Aorta (tissue), 5 donors: ENCODE results near the gene ZNF574. TPM values are rescaled to one million over a fixed set of nuclear protein-coding genes. Genes with fewer than 3 reads are reported as not detected.

Source experiments
- ATAC-seq: fragments of 200-7000 bp; cut with Tn5 transposase; one replicate; pipeline ENCODE4 v1.9.1; 2022; ENCODE audit warnings: moderate library complexity; ENCODE audit not compliant: low FRiP score
- DNase-seq, 2 donors: peaks; one replicate each; pipeline ENCODE4 v3.0.0-alpha.2; 2020
- H3K27ac ChIP-seq, 2 donors: one replicate each; pipeline ENCODE4 v1.5.1; 2013; ENCODE audit warnings: low read length in 2 of 2, mild to moderate bottlenecking in 2 of 2, moderate library complexity in 2 of 2, control low read depth in 1 of 2, inconsistent platforms in 1 of 2, low read depth in 1 of 2
- H3K27me3 ChIP-seq, 2 donors: one replicate each; pipeline ENCODE4 v1.6.1; 2013; ENCODE audit warnings: control low read depth in 1 of 2, low read length in 1 of 2, mild to moderate bottlenecking in 1 of 2, moderate library complexity in 1 of 2; ENCODE audit not compliant: insufficient read depth in 2 of 2, control insufficient read depth in 1 of 2
- H3K36me3 ChIP-seq, 2 donors: one replicate each; pipeline ENCODE4 v1.6.1; 2013; ENCODE audit warnings: control low read depth in 1 of 2, low read length in 1 of 2, mild to moderate bottlenecking in 1 of 2; ENCODE audit not compliant: insufficient read depth in 2 of 2, control insufficient read depth in 1 of 2
- H3K4me1 ChIP-seq, 2 donors: one replicate each; pipeline ENCODE4 v1.6.1; 2013; ENCODE audit warnings: low read length in 2 of 2, control low read depth in 1 of 2, mild to moderate bottlenecking in 1 of 2, moderate library complexity in 1 of 2; ENCODE audit not compliant: insufficient read depth in 2 of 2, control insufficient read depth in 1 of 2
- H3K4me3 ChIP-seq, 2 donors: one replicate each; pipeline ENCODE4 v1.5.1; 2013; ENCODE audit warnings: low read length in 2 of 2, control low read depth in 1 of 2, mild to moderate bottlenecking in 1 of 2
- H3K9me3 ChIP-seq: one replicate; pipeline ENCODE4 v1.6.1; 2013; ENCODE audit warnings: mild to moderate bottlenecking, low read length; ENCODE audit not compliant: control insufficient read depth
- WGBS, 2 donors: extraction: QIAGEN DNeasy Blood & Tissue Kit; methylation state at CpG; one replicate each; pipeline ENCODE4 v1.1.7; 2013; 5-methylcytosine and 5-hydroxymethylcytosine counted together
- intact Hi-C, 2 donors: fragments of 100-400 bp; cut with DNase I; formaldehyde crosslinking; loops; one replicate each; pipeline versions ENCODE4 v1.14.2 to v1.15.0; 2022
- polyA plus RNA-seq, 2 donors: library from polyadenylated mRNA; stranded (reverse); fragments of 200-250 nt; gene quantifications; one replicate each; pipeline ENCODE4 v1.2.3, GENCODE V29; 2013
- total RNA-seq, 2 donors: library from RNA; stranded (reverse); fragmentation: NEBNext Ultra II Directional; extraction: Animal tissue kit (Norgen Biotek cat#: 25700); gene quantifications; one replicate each; pipeline ENCODE4 v1.2.1, GENCODE V29; 2021
- donor health status: healthy with polysubstance abuse.
- donor health status: Bipolar disorder and iron deficiency.
- donor health status: DM: no; HTN: no; CAD: no.
- donor health status: DM: no; HTN: no; CAD: no.
- donor health status: DM: yes; HTN: yes; CAD: no.

ZNF574 gene
- total and polyA plus RNA-seq, 4 donors: 2.4 to 10.3 (median 7.9) TPM

DNA sequence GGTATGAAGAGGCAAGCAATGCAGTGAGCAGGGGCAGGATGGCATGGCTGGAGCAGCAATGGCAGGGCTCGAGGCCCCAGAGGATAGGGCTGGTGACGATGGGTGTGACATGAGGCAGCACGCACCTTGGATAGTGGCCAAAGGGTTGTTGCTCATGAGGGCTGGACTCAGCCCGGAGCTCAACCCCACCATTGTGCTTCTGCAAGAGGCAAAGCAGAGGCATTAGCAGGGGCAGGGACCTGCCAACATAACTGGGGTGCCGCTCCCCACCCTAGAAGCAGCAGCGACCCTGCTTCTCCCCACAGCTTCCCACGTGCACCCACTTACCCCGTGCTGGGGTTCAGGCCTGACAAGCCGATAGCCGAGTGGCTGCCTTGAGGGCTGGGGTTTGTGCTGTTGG lies 15.8 kb downstream of the ZNF574 start:
- no peak for ATAC-seq

DNA sequence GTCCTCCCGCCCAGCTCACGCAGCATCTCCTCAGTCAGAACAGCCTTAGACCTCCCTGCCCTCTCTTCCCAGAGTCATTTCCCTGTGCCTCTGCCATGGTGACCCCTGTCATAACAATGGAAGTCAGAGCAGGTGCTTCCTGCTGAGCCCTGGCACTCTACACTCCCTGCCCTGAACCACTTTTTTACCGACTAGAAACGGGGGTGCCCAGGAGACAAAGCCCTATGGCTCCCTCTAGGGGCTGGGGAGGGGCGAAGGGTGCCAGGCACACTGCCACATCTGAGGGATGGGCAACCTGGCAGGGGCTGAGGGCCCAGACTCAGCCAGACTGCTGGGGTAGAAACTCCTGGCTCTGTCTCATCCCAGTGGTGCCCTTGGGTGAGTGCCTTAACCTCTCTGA lies 16.4 kb downstream of the ZNF574 start:
- H3K36me3 ChIP-seq: no peaks in the 10 kb centered on the region
- no peaks in the 10 kb centered on the region for H3K9me3 ChIP-seq
- intact Hi-C loops: no loop called here
- ATAC-seq (no peak), DNase-seq (no peak)
- no peak overlapping the region for H3K27ac ChIP-seq
- no peaks in the 10 kb centered on the region for H3K4me1 ChIP-seq
- H3K27me3 ChIP-seq: no peaks in the 10 kb centered on the region
- H3K4me3 ChIP-seq: no peak overlapping the region
- WGBS, 2 donors: 45 to 52% methylated on average over 5 of the region's 5 CpGs

More for the DNA sequence above, 15.8 kb downstream of the ZNF574 start:
- no peaks in the 10 kb centered on the region for H3K4me1 ChIP-seq
- H3K27ac ChIP-seq: no peak overlapping the region
- intact Hi-C loops: no loop called here
- no peak overlapping the region for H3K4me3 ChIP-seq
- H3K27me3 ChIP-seq: no peaks in the 10 kb centered on the region
- H3K9me3 ChIP-seq: no peaks in the 10 kb centered on the region
- 47 to 51% methylated on average over 10 of the region's 10 CpGs for WGBS, 2 donors
- DNase-seq: no peak
- no peaks in the 10 kb centered on the region for H3K36me3 ChIP-seq

DNA sequence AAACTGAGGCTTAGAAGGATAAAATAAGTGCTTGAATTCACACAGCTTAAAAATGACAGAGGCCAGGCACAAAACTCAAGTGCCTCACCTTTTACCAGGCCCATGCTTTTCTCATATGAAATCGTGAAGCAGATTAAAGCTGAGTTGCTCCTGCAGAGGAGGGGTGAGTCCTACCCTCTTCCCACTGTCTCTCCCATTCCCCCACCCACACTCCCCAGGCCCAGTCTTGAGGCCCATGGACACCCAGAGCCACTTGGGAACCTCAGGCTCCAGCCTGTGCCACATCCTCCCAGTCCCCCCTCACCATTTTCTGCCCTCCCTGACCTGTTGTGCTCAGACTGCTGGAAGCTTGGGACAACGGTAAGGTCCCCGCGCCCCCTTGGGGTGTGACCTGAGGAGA lies 17.5 kb downstream of the ZNF574 start:
- no peaks in the 10 kb centered on the region for H3K4me1 ChIP-seq
- no peak for ATAC-seq

DNA sequence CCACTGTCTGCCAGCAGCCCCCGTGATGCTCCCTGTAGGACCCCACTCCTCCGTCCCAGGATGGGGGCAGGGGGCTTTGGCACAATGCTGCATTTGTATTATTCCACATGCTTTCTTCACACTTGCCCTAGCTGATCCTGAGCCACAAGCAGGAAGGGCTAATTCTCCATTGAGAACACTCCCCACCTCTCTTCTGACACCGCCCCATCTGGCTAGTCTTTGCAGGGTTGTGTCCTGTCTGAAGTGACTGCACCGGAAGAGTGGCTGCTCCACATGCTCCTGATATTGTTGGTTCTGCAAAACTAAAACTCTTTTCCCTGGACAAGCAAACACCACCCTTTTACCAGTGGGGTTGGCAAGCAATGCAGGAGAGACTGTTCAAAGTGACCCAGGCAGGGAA lies 18.0 kb downstream of the ZNF574 start:
- Histone ChIP-seq H3K27ac (no peak overlapping the region), H3K4me1 (no peaks in the 10 kb centered on the region), H3K36me3 (no peaks in the 10 kb centered on the region), H3K9me3 (no peaks in the 10 kb centered on the region), H3K27me3 (no peaks in the 10 kb centered on the region), H3K4me3 (no peak overlapping the region)
- WGBS, 2 donors: 46 to 52% methylated on average over 4 of the region's 4 CpGs
- intact Hi-C loops: no loop called here
- DNase-seq: no peak
- ATAC-seq: no peak

More for the DNA sequence above, 17.5 kb downstream of the ZNF574 start:
- no peak overlapping the region for H3K27ac ChIP-seq
- DNase-seq: no peak
- H3K36me3 ChIP-seq: no peaks in the 10 kb centered on the region
- intact Hi-C loops: no loop called here
- no peak overlapping the region for H3K4me3 ChIP-seq
- no peaks in the 10 kb centered on the region for H3K27me3 ChIP-seq
- 55 to 62% methylated on average over 4 of the region's 4 CpGs for WGBS, 2 donors
- no peaks in the 10 kb centered on the region for H3K9me3 ChIP-seq

DNA sequence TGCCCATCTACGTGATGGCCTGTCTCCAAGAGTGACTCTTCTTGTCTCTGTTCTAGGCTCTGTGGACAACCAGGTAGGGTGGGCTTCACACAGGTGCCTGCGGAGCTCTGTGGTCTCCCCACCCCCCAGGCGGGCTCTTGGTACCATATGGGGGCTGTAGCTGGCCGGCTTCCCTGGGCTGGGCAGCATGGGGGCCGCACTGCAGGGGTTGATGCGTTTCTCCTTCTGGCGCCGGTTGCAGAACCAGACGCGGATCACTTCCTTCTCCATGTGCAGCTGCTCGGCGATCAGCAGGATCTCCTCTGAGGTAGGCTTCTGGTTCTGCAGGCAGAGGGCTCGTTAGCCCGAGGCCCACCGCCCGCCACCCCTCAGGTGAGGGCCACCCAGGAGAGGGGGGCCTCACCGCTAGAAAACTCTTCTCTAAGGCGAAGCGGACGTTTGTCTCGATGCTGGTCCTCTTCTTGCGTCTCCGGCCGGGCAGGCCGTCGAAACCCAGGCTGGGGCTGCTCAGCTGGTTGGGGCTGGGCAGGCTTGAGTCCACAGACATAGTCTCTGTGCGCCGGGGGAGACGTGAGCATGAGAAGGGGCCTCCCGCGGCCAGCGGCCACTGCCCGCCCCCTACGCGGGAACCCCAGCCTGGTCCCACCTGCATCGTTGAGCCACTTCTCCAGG lies 19.3 kb downstream of the ZNF574 start:
- H3K27me3 ChIP-seq: no peaks in the 10 kb centered on the region
- H3K36me3 ChIP-seq: no peaks in the 10 kb centered on the region
- H3K4me3 ChIP-seq: no peak overlapping the region
- H3K27ac ChIP-seq: no peak overlapping the region
- DNase-seq (no peak), ATAC-seq (no peak)
- intact Hi-C loops: no loop called here
- WGBS, 2 donors: 76 to 81% methylated on average over 36 of the region's 36 CpGs
- no peaks in the 10 kb centered on the region for H3K4me1 ChIP-seq
- H3K9me3 ChIP-seq: no peaks in the 10 kb centered on the region

DNA sequence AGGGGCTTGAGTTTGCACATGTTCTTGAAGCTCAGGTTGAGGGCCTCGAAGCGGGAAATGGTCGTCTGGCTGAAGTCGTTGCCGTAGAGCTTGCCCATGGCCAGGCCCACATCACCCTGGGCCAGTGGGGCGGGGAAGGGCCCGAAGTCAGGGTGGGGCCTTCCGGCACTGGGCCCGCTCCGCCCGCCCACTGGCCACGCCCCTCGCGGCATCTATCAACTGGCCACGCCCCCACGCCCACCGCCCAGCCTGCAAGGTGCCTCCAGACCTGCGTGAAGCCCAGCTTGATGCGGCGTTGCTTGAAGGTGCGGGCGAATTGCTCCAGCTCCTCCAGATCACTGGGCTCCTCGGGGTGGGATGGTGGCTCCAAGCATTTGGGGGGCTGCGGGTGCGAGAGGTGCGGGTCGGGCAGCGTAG lies 19.9 kb downstream of the ZNF574 start:
- ATAC-seq: no peak
- Histone ChIP-seq H3K27me3 (no peaks in the 10 kb centered on the region), H3K4me1 (no peaks in the 10 kb centered on the region), H3K36me3 (no peaks in the 10 kb centered on the region), H3K4me3 (no peak overlapping the region), H3K27ac (no peak overlapping the region), H3K9me3 (no peaks in the 10 kb centered on the region)
- intact Hi-C loops: no loop called here
- 12 to 16% methylated on average over 25 to 28 of the region's 28 CpGs for WGBS, 2 donors
- no peak for DNase-seq

DNA sequence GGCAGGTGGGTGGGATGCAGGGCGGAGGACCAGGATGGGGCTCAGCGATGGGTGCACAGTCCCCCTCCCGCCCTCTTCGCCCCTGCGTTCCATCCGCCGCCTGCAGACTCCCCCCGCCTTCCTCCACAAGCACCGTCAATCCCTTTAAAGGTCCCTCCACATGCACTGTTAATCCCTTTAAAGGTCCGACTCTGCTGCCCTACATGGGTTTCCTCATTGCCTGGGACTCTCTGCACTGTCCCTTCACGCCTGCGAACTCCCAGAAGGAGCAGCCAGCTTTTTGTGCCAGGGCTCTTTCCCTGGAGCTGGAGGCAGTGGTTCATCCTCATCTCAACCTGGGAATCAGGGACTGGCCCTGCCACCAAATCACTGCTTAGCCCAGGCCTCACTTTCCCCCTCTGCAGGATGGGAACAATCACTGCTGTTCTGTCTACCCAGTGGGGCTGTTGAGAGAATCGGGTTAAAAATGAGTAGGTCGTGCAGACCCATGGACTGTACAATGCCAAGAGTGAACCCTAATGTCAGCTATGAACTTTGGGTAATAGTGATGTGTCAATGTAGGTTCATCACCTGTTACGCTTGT lies 20.4 kb downstream of the ZNF574 start:
- H3K4me3 ChIP-seq: no peak overlapping the region
- H3K9me3 ChIP-seq: no peaks in the 10 kb centered on the region
- no peaks in the 10 kb centered on the region for H3K36me3 ChIP-seq
- no peaks in the 10 kb centered on the region for H3K27me3 ChIP-seq
- DNase-seq: no peak
- ATAC-seq: no peak
- H3K4me1 ChIP-seq: no peaks in the 10 kb centered on the region
- H3K27ac ChIP-seq: no peak overlapping the region
- 28 to 42% methylated on average over 10 to 15 of the region's 15 CpGs for WGBS, 2 donors
- intact Hi-C loops: no loop called here

DNA sequence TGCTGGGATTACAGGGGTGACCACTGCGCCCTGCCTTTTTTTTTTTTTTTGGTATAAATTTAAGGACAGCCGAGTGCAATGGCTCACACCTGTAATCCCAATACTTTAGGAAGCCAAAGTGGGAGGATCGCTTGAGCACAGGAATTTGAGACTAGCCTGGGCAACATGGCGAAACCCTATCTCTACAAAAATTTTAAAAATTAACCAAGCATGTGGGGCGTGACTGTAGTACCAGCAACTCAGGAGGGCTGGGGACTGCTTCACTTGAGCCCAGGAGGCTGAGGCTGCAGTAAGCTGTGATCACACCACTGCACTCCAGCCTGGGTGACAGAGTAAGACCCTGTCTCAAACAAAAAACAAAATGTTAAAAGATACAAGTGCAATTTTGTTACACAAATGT lies 21.5 kb downstream of the ZNF574 start:
- intact Hi-C loops: no loop called here
- no peak for ATAC-seq
- H3K4me1 ChIP-seq: no peaks in the 10 kb centered on the region
- no peak overlapping the region for H3K27ac ChIP-seq
- H3K4me3 ChIP-seq: no peak overlapping the region
- H3K36me3 ChIP-seq: no peaks in the 10 kb centered on the region
- H3K9me3 ChIP-seq: no peaks in the 10 kb centered on the region
- WGBS, 2 donors: 80 to 81% methylated on average over 5 of the region's 5 CpGs
- no peak for DNase-seq
- H3K27me3 ChIP-seq: no peaks in the 10 kb centered on the region

DNA sequence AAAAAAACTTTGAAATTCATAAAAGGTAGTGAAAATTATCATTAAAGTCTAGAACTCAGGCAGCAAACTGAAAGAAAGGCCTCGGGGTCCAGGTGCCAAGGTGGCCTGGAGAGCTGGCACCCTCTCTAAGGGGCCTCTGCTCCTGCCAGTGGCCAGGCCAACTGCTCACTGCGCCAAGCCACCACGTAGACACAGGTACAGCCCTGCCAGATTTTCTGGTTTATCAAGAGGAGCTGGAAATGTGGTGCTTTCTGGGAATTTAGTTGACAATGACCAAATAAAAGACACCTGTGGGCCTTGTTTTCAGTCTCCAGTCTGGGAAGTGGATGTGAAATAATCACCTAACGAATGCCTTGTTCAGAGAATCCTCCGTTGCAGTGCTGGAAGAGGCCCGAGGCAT lies 22.8 kb downstream of the ZNF574 start:
- intact Hi-C loops: no loop called here
- WGBS, 2 donors: 82 to 86% methylated on average over 6 of the region's 6 CpGs
- Histone ChIP-seq H3K4me3 (no peak overlapping the region), H3K27me3 (no peaks in the 10 kb centered on the region), H3K9me3 (no peaks in the 10 kb centered on the region), H3K27ac (no peak overlapping the region), H3K36me3 (no peaks in the 10 kb centered on the region), H3K4me1 (no peaks in the 10 kb centered on the region)
- ATAC-seq (no peak), DNase-seq (no peak)
